A549 (cell line): Measurements from ENCODE around the gene FLACC1. TPM values are rescaled to one million over a fixed set of nuclear protein-coding genes. Genes with fewer than 3 reads are reported as not detected.

ENCODE experiments used
- ATAC-seq, 2 experiments: fragments of 200-7000 bp in 1 of 2; fragments of >200 bp in 1 of 2; cut with Nextera tagmentation in 1 of 2; cut with Tn5 transposase in 1 of 2; 3 replicates each; pipeline versions ENCODE4 v1.8.0 to v1.9.1; 2018 to 2020; ENCODE audit warnings: mild to moderate bottlenecking in 1 of 2, moderate library complexity in 1 of 2
- CTCF ChIA-PET: fragments of 300-600 bp; sonication (Branson Sonifier 250); formaldehyde crosslinking; extraction: SDS; loops from one replicate; lab custom pipeline; 2021; ENCODE audit warnings: antibody characterized with exemption, inconsistent platforms; lab: Yijun Ruan, JAX
- POLR2A ChIA-PET: fragments of 350-600 bp; formaldehyde crosslinking; extraction: SDS; loops from one replicate; lab custom pipeline; 2021; ENCODE audit warnings: antibody characterized with exemption, inconsistent platforms; lab: Yijun Ruan, JAX
- DNase-seq, 2 experiments: peaks; one replicate each; pipeline versions ENCODE4 v3.0.0 to v3.0.0-alpha.2; 2011 to 2016; ENCODE audit warnings: low read depth in 1 of 2, low spot score in 1 of 2
- FAIRE-seq: peaks from 2 replicates; lab custom pipeline; 2011; peaks lifted over from hg19 to GRCh38; lab: Jason Lieb, UNC
- H3K27ac ChIP-seq, 2 experiments: fragments of >200 bp; sonication (Bioruptor Twin); formaldehyde crosslinking; 3 replicates each; pipeline ENCODE4 v1.5.1; 2016 to 2017
- H3K4me1 ChIP-seq: fragments of >200 bp; sonication (Bioruptor Twin); formaldehyde crosslinking; 3 replicates; pipeline ENCODE4 v1.6.1; 2016
- H3K4me2 ChIP-seq: fragments of >200 bp; sonication (Bioruptor Twin); formaldehyde crosslinking; 3 replicates; pipeline ENCODE4 v1.6.1; 2016
- H3K4me3 ChIP-seq: fragments of >200 bp; sonication (Bioruptor Twin); formaldehyde crosslinking; 3 replicates; pipeline ENCODE4 v1.5.1; 2016
- H3K9me3 ChIP-seq: fragments of >200 bp; sonication (Bioruptor Twin); formaldehyde crosslinking; 3 replicates; pipeline ENCODE4 v1.6.1; 2016
- ATOH8 ChIP-seq: fragments of 250-450 bp; sonication (Bioruptor Pico); IDR thresholded peaks from 2 replicates; pipeline ENCODE4 v1.5.0; 2020; ENCODE audit warnings: low read depth, mild to moderate bottlenecking, moderate library complexity
- CBX2 ChIP-seq: fragments of 200-600 bp; sonication (generic); IDR thresholded peaks from 2 replicates; pipeline ENCODE4 v1.6.1; 2016; ENCODE audit warnings: low read depth, mild to moderate bottlenecking, borderline replicate concordance
- CHD4 ChIP-seq: fragments of 200-600 bp; sonication (generic); IDR thresholded peaks from 2 replicates; pipeline ENCODE4 v1.6.1; 2016; ENCODE audit warnings: antibody characterized with exemption, mild to moderate bottlenecking, borderline replicate concordance
- CTCF ChIP-seq: fragments of >200 bp; sonication (Bioruptor Twin); formaldehyde crosslinking; IDR thresholded peaks from 3 replicates; pipeline ENCODE4 v1.5.1; 2016
- FOSL2 ChIP-seq, 2 experiments: fragments of 450-650 bp in 1 of 2; fragments of >200 bp in 1 of 2; sonication (Bioruptor Twin) in 1 of 2; formaldehyde crosslinking; IDR thresholded peaks; 2 replicates each; pipeline versions ENCODE4 v1.5.0 to v1.6.1; 2016 to 2020; ENCODE audit warnings: mild to moderate bottlenecking in 1 of 2, moderate library complexity in 1 of 2
- FOXS1 ChIP-seq: fragments of 250-450 bp; sonication (Bioruptor Pico); IDR thresholded peaks from 2 replicates; pipeline ENCODE4 v1.5.0; 2020; ENCODE audit warnings: mild to moderate bottlenecking, moderate library complexity
- GATA3 ChIP-seq: IDR thresholded peaks from 2 replicates; pipeline ENCODE4 v1.6.1; 2012; ENCODE audit warnings: borderline replicate concordance
- HDAC2 ChIP-seq: fragments of 200-600 bp; sonication (generic); IDR thresholded peaks from 2 replicates; pipeline ENCODE4 v1.6.1; 2016
- HEYL ChIP-seq: fragments of 250-450 bp; sonication (Bioruptor Pico); IDR thresholded peaks from 2 replicates; pipeline ENCODE4 v1.8.0; 2021; ENCODE audit warnings: mild to moderate bottlenecking, moderate library complexity
- NPAS2 ChIP-seq: fragments of 250-450 bp; sonication (Bioruptor Pico); IDR thresholded peaks from 2 replicates; pipeline ENCODE4 v1.8.0; 2022; ENCODE audit warnings: mild to moderate bottlenecking, moderate library complexity, borderline replicate concordance
- POLR2AphosphoS2 ChIP-seq: conservative IDR thresholded peaks from 2 replicates; pipeline ENCODE4 v1.6.1; 2012; ENCODE audit warnings: low read length, improper control_type of control experiment, inconsistent platforms
- RARB ChIP-seq: fragments of 250-450 bp; sonication (Bioruptor Pico); IDR thresholded peaks from 2 replicates; pipeline ENCODE4 v1.8.0; 2021; ENCODE audit warnings: mild to moderate bottlenecking, moderate library complexity
- RCOR1 ChIP-seq: fragments of 150-350 bp; IDR thresholded peaks from 2 replicates; pipeline ENCODE4 v1.6.1; 2014; ENCODE audit warnings: antibody characterized with exemption, low read length, low read depth
- REST ChIP-seq: fragments of 200-600 bp; sonication (generic); IDR thresholded peaks from 2 replicates; pipeline ENCODE4 v1.6.1; 2016; ENCODE audit warnings: antibody characterized with exemption, mild to moderate bottlenecking, moderate library complexity
- RFX5 ChIP-seq: fragments of 450-650 bp; IDR thresholded peaks from 2 replicates; pipeline ENCODE4 v1.7.1; 2014; ENCODE audit warnings: antibody characterized with exemption, mild to moderate bottlenecking, moderate library complexity
- SMC3 ChIP-seq: fragments of >200 bp; sonication (Bioruptor Twin); formaldehyde crosslinking; IDR thresholded peaks from 3 replicates; pipeline ENCODE4 v1.6.1; 2018; ENCODE audit warnings: inconsistent platforms
- SREBF2 ChIP-seq: fragments of 450-650 bp; IDR thresholded peaks from 2 replicates; pipeline ENCODE4 v1.6.1; 2014; ENCODE audit warnings: mild to moderate bottlenecking, moderate library complexity
- TP53 ChIP-seq: fragments of 250-450 bp; sonication (Bioruptor Pico); IDR thresholded peaks from 2 replicates; pipeline ENCODE4 v1.5.0; 2021; ENCODE audit warnings: mild to moderate bottlenecking, moderate library complexity
- ZC3H11A ChIP-seq: fragments of 450-650 bp; IDR thresholded peaks from 2 replicates; pipeline ENCODE4 v1.6.1; 2014; ENCODE audit warnings: antibody characterized with exemption, mild to moderate bottlenecking
- WGBS: methylation state at CpG from one replicate; pipeline ENCODE4 v1.1.6; 2017; ENCODE audit errors: missing lambda C conversion rate; 5-methylcytosine and 5-hydroxymethylcytosine counted together
- polyA plus RNA-seq, 4 experiments: library from polyadenylated mRNA; depleted of rRNA in 3 of 4; stranded (reverse); fragments of >200 nt; fragmentation: RNase III in 1 of 4; extraction: RNeasy Plus Mini Kit Qiagen cat#74134 plus additional on column Dnase treatment in 1 of 4; gene quantifications; 2 replicates in 3 of 4; 3 replicates in 1 of 4; pipeline ENCODE4 v1.2.3, GENCODE V29; 2011 to 2017

The FLACC1 gene
- polyA plus RNA-seq, 2 of the 4 experiments (the other 2 are of a cell fraction), result 0.26 to 0.36 TPM

GRCh38 chr2:201279079-201279478 lies 78.1 kb downstream of the FLACC1 start:
- TF ChIP-seq CTCF, result no peak
- no peak for TF ChIP-seq SMC3
- no peak for TF ChIP-seq RARB (CRISPR knock-in tag)
- no peak for TF ChIP-seq TP53 (CRISPR knock-in tag)
- no peak for TF ChIP-seq RFX5
- TF ChIP-seq SREBF2, result no peak
- TF ChIP-seq NPAS2, result no peak
- TF ChIP-seq GATA3, result no peak
- TF ChIP-seq FOSL2 (IDR thresholded peaks at IDR 0.05), result no peak
- TF ChIP-seq FOSL2 (CRISPR knock-in tag; IDR thresholded peaks at IDR 0.05), result no peak
- no peak for TF ChIP-seq RCOR1
- no peak for TF ChIP-seq ZC3H11A
- no peak for TF ChIP-seq ATOH8
- no peak for TF ChIP-seq HEYL (CRISPR knock-in tag)
- TF ChIP-seq POLR2AphosphoS2, result no peak
- no peak for TF ChIP-seq CBX2
- no peak for TF ChIP-seq CHD4
- no peak for TF ChIP-seq FOXS1 (CRISPR knock-in tag)
- TF ChIP-seq REST, result no peak
- Histone ChIP-seq H3K9me3 (no peaks in the 10 kb centered on the region), H3K27ac (no peak overlapping the region), H3K4me2 (no peak overlapping the region), H3K4me3 (no peak overlapping the region), H3K4me1 (no peaks in the 10 kb centered on the region)
- CTCF ChIA-PET, result interaction anchor here (1.0 to 1.7 kb wide), 3 partner anchors 11 to 47 kb away, joined by 3 read pairs; partner anchors contain the start of gene CASP8
- ATAC-seq (no peak), DNase-seq (no peak), FAIRE-seq (no peak)
- 90% methylated on average over 1 of the region's 1 CpG for WGBS
- POLR2A ChIA-PET, result no interaction called here

GRCh38 chr2:201276511-201276910 lies 80.6 kb downstream of the FLACC1 start:
- no peaks in the 10 kb centered on the region for H3K4me1 ChIP-seq
- CTCF ChIA-PET, result interaction anchor here (1.4 kb wide), 1 partner anchor 18 kb away, joined by 3 read pairs; no protein-coding TSS in a partner anchor
- ATAC-seq (no peak), FAIRE-seq (no peak), DNase-seq (no peak)
- H3K9me3 ChIP-seq, result no peaks in the 10 kb centered on the region
- no peak overlapping the region for H3K4me3 ChIP-seq
- POLR2A ChIA-PET, result no interaction called here
- no peak for TF ChIP-seq HDAC2
- no peak overlapping the region for H3K4me2 ChIP-seq
- 86% methylated on average over 6 of the region's 6 CpGs for WGBS
- H3K27ac ChIP-seq, result no peak overlapping the region
